PFSK-1 (cell line): ENCODE data around the gene PTPN22.

Experiments
- FOXP2 ChIP-seq: optimal IDR thresholded peaks from 2 replicates; pipeline ENCODE3; 2011; ENCODE audit warnings: borderline replicate concordance, control low read depth, inconsistent platforms; ENCODE audit not compliant: insufficient read depth; ENCODE audit errors: extremely low read length, extremely low read depth
- POLR2AphosphoS5 ChIP-seq: IDR thresholded peaks from 2 replicates; pipeline ENCODE4 v1.6.1; 2012; ENCODE audit warnings: low read depth, mild to moderate bottlenecking, control low read depth, low read length, moderate library complexity
- REST ChIP-seq, 2 experiments: IDR thresholded peaks; 2 replicates each; pipeline versions ENCODE4 v1.6.1 to v1.8.0; 2011 to 2012; ENCODE audit warnings: low read depth in 2 of 2, low read length in 2 of 2, control low read depth in 1 of 2, inconsistent platforms in 1 of 2, mild to moderate bottlenecking in 1 of 2, moderate library complexity in 1 of 2; ENCODE audit not compliant: insufficient read depth in 1 of 2
- SIN3A ChIP-seq: IDR thresholded peaks from 2 replicates; pipeline ENCODE4 v1.6.1; 2012; ENCODE audit warnings: mild to moderate bottlenecking, low read length, moderate library complexity, borderline replicate concordance; ENCODE audit not compliant: insufficient read depth
- TAF1 ChIP-seq: IDR thresholded peaks from 2 replicates; pipeline ENCODE4 v1.6.1; 2012; ENCODE audit warnings: low read length, control low read depth, borderline replicate concordance; ENCODE audit not compliant: insufficient read depth

The PTPN22 gene

GRCh38 chr1:113893267-113893666, 21.8 kb upstream of the PTPN22 start:
- TF ChIP-seq POLR2AphosphoS5 (no peak), REST (IDR thresholded peaks at IDR 0.05; ENCODE audit: insufficient read depth in 1 of 2, low read depth in 2 of 2, low read length in 2 of 2) (no peak), SIN3A (no peak), FOXP2 (no peak), TAF1 (no peak)

GRCh38 chr1:113891631-113892220, 20.2 kb upstream of the PTPN22 start:
- no peak for TF ChIP-seq TAF1
- TF ChIP-seq FOXP2, result no peak
- TF ChIP-seq REST (IDR thresholded peaks at IDR 0.05; ENCODE audit: insufficient read depth in 1 of 2, low read depth in 2 of 2, low read length in 2 of 2), result no peak
- TF ChIP-seq POLR2AphosphoS5, result no peak
- TF ChIP-seq SIN3A, result no peak

- no peak for TF ChIP-seq REST (IDR thresholded peaks at IDR 0.05; ENCODE audit: insufficient read depth in 1 of 2, low read depth in 2 of 2, low read length in 2 of 2)
- TF ChIP-seq FOXP2, result no peak
- no peak for TF ChIP-seq TAF1
- TF ChIP-seq SIN3A, result no peak
- TF ChIP-seq POLR2AphosphoS5, result no peak
Observed at GRCh38 chr1:113890816-113891215, 19.3 kb upstream of the PTPN22 start.

- no peak for TF ChIP-seq REST (IDR thresholded peaks at IDR 0.05; ENCODE audit: insufficient read depth in 1 of 2, low read depth in 2 of 2, low read length in 2 of 2)
- no peak for TF ChIP-seq TAF1
- no peak for TF ChIP-seq FOXP2
- no peak for TF ChIP-seq POLR2AphosphoS5
- no peak for TF ChIP-seq SIN3A
Observed at GRCh38 chr1:113887402-113888175, 16.1 kb upstream of the PTPN22 start, which contains the start of gene BCL2L15. BCL2L15 (minus strand) TSS chr1:113887581; CDS start chr1:113887375, 206 bp downstream.
